ENCODE results near the gene P2RY8.
"Not testable (repeated sequence)": the region's sequence is repeated elsewhere in the genome, so short reads cannot be mapped to it uniquely, and the experiment has no call there.

P2RY8 gene

DNA sequence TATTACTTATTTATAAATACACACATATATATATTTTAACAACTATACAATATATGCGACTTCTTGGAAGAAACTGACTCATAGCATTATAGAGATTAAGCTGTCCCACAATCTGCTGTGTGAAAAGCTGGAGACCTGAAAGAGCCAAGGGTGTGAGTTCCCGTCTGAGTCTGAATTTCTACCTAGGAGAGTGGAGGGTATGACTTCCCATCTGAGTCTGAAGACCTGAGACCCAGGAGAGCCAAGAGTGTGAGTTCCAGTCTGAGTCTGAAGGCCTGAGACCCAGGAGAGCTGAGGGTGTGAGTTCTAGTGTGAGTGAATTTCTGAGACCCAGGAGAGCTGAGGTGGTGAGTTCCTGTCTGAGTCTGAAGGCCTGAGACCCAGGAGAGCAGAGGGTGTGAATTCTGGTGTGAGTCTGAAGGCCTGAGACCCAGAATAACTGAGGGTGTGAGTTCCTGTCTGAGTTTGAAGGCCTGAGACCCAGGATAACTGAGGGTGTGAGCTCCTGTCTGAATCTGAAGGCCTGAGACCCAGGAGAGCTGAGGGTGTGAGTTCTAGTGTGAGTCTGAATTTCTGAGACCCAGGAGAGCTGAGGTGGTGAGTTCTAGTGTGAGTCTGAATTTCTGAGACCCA is 8.9 kb upstream of the P2RY8 start:
- no peak for DNase-seq (ENCODE audit: low read depth)

DNA sequence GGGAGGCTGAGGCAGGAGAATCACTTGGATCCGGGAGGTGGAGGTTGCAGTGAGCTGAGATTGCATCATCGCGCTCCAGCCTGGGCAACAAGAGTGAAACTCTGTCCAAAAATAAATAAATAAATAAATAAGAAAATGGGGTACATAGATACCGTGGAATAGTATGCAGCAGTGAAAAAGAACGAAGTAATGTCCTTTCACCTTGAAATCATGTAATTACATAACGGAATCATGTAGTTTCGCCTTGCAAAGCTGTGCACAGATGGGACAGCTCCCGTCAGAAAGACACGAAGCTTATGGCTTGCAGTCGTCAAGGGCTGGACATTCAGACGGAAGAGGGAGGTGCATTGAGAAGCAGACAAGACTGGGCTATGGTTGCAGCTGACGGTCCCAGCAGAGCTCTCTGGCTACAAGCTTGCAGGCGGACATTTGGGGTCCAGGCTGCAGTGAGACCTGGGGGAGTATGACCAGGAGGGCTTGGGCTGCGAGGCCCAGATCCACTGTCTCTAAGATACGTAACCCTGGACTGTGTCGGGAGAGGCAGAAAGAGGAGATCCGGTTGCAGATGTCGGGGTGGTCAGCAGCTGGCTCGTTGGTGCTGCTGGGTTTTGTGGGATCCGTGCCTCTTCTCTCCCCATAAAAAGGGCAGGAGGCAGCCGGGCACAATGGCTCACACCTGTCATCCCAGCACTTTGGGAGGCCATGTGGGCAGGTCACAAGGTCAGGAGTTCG is 6.2 kb upstream of the P2RY8 start:
- DNase-seq (ENCODE audit: low read depth), result no peak

DNA sequence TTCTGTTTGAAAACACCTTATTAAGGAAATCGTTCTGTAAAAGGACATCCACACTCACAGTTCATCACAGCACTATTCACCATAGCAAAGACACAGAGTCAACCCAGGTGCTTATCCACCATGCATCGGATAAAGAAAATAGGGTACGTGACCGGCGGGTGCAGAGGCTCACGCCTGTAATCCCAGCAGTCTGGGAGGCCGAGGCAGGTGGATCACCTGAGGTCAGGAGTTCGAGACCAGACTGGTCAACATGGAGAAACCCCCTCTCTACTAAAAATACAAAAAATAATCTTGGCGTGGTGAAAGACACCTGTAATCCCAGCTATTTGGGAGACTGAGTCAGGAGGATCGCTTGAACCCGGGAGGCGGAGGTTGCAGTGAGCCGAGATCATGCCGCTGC is 2.2 kb upstream of the P2RY8 start:
- not testable (repeated sequence) for DNase-seq (ENCODE audit: low read depth)

DNA sequence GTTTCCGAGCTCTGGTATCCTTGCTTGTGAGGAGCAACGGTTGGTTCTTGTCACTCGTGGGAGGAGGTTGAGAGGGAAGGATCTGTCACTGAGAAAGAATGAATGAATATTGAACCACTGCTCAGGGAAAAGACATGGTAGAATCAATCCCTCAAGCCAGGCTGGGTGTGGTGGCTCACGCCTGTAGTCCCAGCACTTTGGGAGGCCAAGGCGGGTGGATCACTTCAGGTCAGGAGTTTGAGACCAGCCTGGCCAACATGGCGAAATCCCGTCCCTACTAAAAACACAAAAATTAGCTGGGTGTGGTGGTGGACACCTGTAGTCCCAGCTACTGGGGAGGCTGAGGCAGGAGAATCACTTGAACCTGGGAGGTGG is 718 bp upstream of the P2RY8 start:
- not testable (repeated sequence) for DNase-seq (ENCODE audit: low read depth)

DNA sequence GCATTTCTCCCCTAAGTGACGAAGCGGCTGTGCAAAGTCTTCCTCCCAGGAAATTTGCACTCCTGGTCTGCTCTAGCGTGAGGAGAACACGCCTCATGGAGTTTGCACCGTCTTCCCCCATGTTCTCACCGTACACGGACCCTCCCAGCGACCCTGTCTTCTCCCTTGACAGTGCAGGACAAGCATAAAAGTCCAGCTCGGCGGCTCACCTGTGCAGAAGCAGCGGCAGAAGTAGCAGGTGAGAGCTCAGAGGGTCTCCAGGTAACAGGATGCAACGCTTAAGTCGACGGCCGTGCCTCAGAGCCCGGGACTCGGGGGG is 314 bp downstream of the P2RY8 start:
- DNase-seq (ENCODE audit: low read depth), result no peak

DNA sequence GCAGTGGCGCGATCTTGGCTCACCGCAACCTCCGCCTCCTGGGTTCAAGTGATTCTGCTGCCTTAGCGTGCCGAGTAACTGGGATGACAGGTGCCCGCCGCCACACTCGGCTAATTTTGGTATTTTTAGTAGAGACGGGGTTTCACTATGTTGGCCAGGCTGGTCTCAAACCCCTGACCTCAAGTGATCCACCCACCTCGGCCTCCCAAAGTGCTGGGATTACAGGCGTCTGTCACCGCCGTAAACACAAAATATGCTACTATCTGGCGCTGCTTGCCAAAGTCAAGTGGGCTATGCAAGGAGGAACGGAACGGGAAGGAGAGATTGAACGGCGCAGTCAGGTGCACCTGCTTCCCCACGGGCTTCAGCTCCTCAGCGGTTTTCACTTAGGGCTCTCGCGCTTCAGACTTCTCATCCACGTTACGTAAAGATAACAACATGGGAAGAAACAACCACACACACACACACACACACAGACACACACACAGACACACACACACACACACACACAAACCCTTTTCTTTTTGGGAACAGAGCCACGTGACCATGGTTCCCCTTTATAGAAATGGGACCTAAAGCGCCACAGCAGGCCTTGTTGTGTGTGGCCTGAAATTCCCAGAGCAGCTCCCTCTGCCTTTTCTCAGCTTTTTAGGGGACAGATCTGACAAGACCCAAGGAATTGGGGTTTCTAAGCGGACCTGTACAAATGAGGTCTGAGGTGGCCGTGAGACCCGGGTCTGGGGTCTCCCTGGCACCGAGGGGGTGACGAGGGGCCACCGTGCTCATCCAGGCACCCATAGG is 1.5 kb downstream of the P2RY8 start:
- peak; percentile 12 for DNase-seq (ENCODE audit: low read depth)

DNA sequence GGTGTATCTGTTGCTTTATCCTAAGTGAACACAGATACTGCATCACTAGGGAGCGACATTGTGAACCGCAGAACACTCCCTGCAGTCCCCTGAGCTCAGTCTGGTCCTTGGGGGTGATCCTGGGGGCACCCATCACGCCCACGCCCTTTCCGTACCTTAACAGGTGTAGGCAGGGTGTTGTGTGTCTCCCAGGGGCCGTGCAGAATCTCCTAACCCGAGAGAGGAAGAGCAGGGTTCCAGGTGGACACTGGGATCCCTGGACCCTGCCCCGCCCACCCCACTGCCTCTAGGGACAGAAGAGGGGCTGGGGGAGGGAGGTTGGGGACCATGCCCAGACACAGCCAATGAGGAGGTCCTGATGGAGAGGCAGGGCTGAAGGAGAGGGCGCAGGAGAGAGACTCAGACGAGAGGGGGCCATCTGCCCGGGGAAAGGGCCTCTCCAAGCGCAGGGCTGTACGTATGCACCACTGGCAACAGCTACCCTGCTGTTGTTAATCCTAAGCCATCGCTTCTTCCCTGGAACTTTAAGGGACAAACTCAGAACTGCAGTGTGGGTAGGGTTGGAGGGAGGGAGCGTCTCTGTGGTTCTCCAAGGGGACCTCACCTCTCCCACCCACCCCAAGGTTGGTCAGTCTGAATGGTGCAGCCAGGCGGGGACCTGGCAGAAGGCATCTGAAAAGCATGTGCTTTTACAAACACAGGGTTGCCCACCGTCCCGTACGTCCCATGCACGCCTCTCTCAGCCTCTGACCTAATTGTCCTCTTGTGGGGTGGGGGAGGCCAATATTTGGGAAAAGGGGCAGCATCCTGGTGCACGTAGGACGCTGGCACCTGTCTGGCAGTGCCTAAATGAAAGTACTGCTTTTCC is 2.5 kb downstream of the P2RY8 start:
- DNase-seq (ENCODE audit: low read depth), result no peak

DNA sequence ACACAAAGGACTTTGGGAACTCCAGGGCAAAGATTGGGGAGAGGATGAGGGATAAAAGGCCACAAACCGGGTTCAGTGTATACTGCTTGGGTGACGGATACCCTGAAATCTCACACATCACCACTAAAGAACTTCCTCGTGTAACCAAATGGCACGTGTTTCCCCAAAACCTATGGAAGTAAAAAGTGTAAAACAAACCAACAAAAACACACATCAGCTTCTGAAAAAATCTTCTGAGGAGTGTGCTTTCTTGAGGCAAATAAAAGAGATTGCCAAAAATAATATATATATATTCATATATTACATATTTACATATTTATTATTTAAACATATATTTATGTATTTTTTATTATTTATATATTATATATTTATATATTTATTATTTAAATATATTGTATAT is 3.9 kb downstream of the P2RY8 start:
- no peak for DNase-seq (ENCODE audit: low read depth)

DNA sequence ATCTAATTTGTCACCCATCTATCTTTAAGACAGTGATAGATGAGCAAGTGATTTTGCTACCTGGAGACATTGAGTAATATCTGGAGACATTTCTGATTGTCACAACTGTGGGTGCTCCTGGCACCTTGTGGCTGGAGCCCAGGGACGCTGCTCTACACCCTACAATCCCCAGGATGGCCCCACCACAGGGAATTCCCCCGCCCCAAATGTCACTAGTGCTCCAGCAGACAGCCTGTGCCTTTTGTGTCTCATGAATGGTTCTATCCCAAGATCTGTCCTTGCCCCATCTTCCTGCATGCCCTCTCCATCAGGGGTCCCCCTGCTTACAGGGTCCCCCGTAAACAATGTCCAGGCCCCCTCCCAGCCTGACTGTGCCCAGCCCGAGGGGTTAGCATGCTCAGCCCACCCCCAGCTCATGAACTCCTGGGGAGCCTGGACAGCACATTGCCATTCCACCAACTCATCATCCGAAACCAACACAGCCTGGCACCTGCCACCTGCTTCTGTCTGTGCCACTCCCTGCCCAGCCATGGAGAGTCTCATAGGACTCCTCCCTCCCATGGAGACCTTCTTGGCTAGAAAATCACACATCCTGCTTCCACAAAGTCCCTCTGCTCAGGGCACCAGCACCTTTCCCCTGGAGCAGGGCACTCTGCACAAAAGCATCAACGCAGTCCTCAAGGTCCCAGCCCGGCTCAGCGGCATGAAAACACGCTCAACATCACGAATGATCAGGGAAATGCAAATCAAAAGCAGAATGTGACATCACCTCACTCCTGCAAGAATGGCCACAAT is 5.7 kb downstream of the P2RY8 start:
- no peak for DNase-seq (ENCODE audit: low read depth)

DNA sequence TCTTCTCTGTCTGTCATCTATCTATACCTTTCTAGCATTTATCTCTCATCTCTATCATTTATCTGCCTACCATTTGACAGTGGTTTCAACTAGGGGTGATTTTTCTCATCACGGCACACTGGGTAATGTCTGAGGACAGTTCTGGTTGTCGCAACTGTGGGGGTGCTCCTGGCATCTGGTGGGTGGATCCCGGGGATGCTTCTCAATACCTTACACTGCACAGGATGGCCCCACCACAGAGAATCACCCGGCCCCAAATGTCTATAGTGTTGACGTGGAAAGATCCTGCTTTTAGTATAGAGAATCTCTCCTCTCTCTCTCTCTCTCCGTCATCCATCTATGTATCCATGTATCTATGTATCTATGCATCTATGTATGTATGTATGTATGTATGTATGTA is 7.2 kb downstream of the P2RY8 start:
- DNase-seq (ENCODE audit: low read depth), result no peak

DNA sequence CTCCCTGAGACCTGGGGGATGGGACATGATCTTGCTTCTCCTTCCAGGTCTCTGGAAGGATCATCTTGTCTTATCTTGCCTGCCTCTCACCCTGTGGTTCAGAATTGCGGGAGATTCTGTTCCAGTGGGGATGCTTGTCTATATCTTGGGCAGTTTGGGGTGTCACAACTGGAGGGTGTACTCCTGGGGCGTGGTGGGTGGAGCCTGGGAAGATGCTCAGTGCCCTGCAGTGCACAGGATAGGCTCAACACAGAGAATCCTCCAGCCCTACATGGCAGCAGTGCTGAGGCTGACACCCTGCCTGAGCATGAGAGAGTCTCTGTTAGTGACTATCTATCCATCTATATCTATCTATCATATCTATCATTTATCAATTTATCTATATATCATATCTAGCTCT is 7.7 kb downstream of the P2RY8 start:
- no peak for DNase-seq (ENCODE audit: low read depth)

DNA sequence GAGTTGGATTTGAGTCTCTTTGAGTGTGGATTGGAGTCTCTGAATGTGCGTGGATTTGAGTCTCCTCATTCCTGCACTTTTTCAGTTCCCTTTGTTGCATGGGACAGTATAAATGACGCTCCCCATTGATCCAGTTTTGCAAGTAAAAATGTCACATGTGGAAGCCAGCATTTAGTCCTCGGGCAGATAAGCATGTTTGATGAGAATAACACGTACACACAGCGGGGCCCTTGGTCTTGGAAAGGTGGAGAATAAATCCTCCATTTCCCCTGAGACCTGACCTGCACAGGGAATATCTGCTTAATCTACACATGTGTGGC is 8.1 kb downstream of the P2RY8 start:
- DNase-seq (ENCODE audit: low read depth), result no peak

DNA sequence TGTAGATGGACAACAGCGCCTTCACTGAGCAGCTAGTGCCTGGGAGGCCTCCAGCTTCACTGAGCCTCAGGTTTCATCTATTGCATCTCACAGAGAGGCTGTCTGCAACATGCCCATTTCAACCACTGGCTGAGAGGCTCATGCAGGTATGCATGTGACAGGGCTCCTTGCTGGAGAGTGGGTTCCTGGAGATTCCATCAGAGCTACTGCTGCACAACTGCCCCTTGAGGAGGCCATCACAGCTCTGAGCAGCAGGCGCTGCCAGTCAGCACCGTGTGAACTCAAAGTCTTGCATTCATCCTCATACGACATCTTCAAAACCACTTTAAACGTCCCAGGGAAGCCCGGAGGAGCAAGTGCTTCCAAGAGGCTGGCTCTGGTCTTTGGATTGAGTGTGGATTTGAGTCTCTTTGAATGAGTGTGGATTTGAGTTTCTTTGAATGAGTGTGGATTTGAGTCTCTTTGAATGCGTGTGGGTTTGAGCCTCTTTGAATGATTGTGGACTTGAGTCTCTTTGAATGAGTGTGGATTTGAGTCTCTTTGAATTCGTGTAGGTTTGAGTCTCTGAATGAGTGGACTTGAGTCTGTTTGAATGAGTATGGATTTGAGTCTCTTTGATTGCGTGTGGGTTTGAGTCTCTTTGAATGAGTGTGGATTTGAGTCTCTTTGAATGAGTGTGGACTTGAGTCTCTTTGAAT is 8.7 kb downstream of the P2RY8 start:
- DNase-seq (ENCODE audit: low read depth), result no peak

DNA sequence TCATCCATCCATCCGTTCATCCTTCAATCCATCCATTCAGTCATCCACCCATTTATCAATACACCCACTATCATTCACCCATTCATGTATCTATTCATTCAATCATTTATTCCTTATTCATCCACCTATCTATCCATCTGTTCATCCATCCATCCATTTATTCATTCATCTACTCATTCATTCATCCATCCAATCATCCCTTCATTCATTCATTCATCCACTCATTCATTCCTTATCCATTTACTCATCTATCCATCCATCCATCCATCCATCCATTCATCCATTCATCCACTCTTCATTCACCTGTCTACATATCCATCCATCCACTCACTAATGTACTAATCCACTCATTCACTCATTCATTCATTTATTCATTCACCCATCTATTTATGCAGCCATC is 9.5 kb downstream of the P2RY8 start:
- no peak for DNase-seq (ENCODE audit: low read depth)

DNA sequence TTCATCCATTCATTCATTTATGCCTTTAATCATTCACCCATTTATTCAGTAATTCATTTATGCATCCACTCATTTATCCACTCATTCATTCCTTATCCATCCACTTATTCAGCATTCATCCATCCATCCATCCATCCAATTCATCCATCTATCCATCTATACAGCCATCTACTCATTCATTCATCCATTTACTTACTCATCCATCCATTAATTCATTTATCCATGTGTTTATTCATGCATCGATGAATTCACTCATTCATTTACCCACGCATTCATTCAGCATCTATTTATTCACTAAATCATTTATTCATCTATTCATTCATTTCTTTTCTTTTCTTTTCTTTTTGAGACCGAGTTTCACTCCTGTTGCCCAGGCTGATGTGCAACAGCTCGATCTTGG is 10.4 kb downstream of the P2RY8 start:
- no peak for DNase-seq (ENCODE audit: low read depth)

DNA sequence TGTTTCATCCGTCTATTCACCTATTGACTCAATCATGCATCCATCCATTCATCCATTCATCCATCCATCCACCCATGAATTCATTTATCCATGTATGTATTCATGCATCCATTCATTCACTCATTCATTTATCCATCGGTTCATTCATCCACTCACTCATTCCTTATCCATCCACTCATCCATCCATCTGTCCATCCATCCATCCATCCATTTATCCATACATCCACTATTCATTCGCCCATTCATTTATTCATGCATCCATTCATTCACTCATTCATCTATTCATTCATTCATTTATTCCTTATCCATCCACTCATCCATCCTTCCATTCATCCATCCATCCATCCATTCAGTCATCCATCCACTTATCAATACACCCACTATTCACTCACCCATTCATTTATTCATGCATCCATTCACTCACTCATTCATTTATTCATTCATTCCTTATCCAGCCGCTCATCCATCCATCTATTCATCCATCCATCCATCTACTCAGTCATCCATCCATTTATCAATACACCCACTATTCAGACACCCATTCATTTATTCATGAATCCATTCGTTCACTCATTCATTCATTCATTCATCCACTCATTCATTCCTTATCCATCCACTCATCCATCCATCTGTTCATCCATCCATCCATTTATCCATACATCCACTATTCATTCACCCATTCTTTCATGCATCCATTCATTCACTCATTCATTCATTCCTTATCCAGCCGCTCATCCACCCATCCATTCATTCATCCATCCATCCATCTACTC is 11.2 kb downstream of the P2RY8 start:
- DNase-seq (ENCODE audit: low read depth), result no peak

DNA sequence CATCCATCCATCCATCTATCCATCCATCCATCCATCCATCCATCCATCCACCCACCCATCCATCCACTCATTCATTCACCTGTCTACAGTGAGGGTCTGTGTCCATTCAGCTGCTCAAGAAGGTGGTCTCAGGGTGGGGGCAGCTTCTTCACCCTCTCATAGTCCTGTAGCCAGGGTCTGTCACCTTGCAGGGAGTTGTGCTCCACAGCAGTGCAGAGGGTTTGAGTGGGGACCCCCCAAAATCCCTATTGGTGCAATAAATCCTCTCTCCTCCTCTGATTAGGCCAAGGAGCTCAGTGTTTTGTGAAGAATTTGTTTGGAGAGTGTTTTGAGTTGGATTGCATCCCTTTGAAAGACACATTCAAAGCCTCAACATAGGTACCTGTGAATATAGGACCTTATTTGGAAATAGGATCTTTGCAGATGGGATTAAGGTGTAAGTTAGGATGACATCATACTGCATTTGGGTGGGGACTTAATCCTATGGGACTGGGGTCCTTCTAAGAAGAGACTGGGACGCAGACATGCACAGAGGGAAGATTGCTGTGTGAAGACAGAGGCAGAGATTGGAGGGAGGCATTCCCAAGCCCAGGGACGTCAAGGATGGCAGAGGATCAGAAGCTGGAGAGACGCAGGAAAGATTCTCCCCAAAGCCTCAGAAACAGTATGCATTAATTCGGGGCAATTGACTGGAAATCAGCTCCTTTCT is 12.0 kb downstream of the P2RY8 start:
- no peak for DNase-seq (ENCODE audit: low read depth)

DNA sequence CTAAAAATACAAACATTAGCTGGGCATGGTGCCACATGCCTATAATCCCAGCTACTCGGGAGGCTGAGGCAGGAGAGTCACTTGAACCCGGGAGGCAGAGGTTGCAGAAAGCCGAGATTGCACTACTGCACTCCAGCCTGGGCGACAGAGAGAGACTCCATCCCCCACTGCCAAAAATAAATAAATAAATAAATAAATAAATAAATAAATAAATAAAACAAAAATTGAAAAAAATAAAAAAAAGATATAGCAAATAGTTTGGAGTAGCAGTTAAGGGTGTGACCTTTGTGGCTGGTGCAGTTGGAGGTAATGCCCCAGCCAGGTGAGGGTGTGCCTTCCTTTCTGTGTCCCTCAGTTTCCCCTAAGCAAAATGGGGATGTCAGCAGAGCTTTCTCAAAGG is 14.1 kb downstream of the P2RY8 start:
- not testable (repeated sequence) for DNase-seq (ENCODE audit: low read depth)

DNA sequence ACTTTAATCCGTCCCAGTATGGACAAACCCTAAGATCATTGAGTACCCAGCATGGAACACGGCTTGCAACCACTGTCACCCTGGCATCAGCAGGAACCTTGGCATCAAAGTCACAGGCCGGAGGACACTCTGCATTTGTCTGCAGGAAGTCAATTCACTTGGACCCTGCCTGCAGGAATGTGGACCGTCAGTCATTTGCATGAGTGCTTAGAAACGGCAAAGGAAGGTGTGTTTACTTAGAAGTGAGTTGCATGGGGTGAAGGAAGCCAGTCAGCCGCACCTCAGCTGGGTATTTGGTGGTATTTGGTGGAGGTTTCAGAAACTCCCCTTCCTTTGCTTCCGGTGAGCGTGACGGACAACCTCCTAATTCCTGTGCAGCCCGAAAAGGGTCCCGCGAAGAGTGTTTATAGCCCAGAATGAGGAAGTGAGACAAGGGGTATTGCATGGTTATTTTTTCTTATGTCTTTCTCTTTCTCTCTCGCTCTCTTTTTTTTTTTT is 15.5 kb downstream of the P2RY8 start:
- DNase-seq (ENCODE audit: low read depth), result peak; percentile 29
